HG02588 (cell line): ENCODE results near the gene SLC22A12.

Experiments used
- ATAC-seq: cut with Tn5 transposase; IDR thresholded peaks from one replicate; pipeline ENCODE4 v1.9.1; 2021; ENCODE audit warnings: mild to moderate bottlenecking, moderate library complexity; ENCODE audit not compliant: unreplicated experiment

SLC22A12 gene

DNA sequence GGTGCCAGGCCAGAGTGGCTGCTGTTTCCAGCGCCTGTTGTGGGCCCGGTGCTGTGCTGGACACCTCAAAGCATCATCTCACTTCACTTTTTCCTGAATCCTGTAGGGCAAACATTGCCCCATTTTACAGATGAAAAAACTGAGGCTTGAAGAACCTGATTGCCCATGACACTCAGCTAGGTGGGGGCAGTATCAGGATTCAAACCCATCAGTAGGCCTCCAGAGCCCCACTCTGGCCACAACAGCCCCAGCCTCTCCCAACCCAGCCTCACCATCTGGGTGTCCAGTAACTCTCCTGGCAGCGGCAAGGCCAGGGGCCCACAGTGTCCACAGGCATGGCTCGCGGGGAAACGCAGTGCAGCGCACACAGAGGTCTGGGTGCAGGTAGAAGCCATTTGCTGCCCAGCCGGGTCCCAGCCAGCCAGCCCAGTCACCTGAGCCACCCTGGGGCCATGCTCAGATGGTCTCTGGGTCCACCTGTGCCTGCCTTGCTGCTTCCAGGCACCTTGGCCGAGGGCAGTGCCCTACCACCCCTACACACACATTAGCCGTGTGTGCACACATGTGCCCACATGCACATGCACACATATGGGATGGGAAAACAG is 11.5 kb downstream of the SLC22A12 start:
- ATAC-seq, result no peak

DNA sequence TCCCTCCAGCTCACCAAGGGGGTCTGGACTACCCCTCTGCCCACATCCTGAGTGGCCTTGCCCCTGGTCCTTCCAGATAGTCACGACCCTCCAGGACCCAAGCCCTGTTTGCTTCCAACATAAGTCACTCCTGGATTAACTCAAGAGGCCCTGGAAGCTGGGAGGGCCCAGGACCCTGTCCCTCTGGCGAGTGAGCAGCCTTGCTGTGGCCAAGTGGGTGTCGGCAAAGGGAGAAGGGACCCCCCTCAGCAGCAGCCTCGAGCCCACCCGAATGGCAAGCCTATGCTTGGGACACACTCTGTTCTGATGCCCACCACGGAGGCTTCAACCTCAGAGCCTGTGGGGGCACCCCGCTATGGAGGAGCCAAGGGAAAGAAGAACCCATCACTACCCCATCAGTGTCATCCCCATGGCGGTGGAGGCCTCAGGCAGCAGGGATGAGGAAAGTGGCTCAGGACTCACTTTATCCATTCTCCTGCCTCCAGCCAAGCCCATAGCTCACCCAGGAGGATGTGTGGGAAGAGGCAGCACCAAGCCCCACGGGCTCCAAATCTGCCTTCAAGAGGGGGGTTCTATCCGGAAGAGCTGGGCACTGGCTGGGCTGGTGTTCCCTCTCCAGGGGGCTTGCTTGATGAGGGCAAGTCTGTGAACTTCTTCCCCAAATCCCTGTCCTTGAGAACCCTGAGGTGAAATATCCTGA is 12.5 kb downstream of the SLC22A12 start:
- ATAC-seq, result no peak

GRCh38 chr11:64604458-64605243 is 13.6 kb downstream of the SLC22A12 start:
- ATAC-seq, result no peak

- no peak for ATAC-seq
These were observed 14.2 kb downstream of the SLC22A12 start for GRCh38 chr11:64605244-64605560.

- ATAC-seq, result no peak
These were observed 14.9 kb downstream of the SLC22A12 start for GRCh38 chr11:64605656-64606585.

- no peak for ATAC-seq
These were observed 15.9 kb downstream of the SLC22A12 start for GRCh38 chr11:64606796-64607380.

DNA sequence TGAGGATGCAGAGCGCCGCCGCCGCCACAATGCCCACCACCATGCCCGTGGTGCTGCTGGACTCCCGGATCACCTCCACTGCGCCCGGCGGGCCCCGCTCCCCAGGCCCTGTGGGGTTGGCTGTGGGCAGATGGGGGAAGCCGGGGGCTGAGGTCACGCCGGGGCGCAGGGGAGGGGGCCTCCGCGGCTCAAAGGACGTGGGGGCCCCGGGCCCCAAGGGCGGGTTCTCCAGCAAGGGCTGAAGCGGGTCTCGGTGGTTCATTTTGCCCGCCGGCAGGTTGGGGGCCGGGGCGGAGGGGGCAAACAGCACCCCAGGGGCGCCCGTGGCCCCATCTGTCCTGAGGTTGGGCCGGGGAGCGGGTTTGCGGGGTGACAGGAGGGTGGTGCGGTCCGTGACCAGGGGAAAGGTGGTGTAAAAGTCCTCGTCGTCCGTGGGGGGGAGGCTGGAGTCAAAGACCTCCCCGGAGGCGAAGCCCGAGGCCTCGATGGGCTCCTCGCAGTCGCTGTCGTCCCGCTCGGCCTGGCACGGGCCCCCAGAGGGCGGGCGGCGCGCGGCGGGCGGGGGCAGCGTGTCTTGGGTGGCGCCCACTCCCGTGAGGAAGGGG is 16.5 kb downstream of the SLC22A12 start:
- no peak for ATAC-seq

GRCh38 chr11:64608046-64608445 is 17.0 kb downstream of the SLC22A12 start:
- ATAC-seq, result no peak

GRCh38 chr11:64608636-64609035 is 17.6 kb downstream of the SLC22A12 start:
- no peak for ATAC-seq

- ATAC-seq, result no peak
These were observed 18.5 kb downstream of the SLC22A12 start for GRCh38 chr11:64609436-64610047.

DNA sequence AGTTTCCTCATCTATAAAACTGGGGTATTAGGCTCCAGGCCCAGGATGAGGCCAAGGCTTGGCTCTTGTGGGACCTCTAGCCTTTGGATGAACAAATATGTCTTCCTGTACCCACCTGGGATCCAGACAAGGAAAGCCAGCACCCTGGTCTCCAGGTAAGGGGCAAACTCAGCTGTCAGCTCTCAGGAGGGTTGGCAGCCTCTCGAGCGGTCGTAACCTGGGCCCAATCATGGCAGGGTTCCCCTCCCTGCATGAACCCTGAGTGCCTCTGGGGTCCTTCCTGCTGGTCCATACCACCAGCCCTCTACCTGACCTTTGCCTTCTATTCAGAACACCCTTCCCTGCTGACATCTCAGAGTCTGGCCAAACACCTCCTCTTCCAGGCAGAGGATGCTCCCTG is 19.6 kb downstream of the SLC22A12 start:
- ATAC-seq, result no peak

DNA sequence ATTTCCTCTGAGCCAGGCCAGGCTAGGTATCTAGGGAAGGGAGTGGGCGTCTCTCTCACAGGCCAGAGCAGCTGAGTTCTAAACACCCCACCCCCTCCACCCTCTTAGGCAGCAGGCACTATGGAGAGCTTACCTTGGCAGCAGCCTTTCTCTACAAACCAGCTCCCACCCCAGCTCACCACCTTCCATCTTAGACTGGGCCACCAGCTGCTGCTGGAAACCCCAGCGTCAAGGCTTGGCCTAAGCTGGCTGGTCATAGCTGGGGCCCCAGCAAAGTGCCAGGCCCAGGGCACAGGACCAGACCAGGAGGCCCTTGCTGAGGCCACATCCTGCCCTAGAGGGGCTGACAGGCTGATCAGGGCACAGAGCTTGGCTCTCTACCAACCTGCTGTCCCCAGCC is 20.2 kb downstream of the SLC22A12 start:
- no peak for ATAC-seq

DNA sequence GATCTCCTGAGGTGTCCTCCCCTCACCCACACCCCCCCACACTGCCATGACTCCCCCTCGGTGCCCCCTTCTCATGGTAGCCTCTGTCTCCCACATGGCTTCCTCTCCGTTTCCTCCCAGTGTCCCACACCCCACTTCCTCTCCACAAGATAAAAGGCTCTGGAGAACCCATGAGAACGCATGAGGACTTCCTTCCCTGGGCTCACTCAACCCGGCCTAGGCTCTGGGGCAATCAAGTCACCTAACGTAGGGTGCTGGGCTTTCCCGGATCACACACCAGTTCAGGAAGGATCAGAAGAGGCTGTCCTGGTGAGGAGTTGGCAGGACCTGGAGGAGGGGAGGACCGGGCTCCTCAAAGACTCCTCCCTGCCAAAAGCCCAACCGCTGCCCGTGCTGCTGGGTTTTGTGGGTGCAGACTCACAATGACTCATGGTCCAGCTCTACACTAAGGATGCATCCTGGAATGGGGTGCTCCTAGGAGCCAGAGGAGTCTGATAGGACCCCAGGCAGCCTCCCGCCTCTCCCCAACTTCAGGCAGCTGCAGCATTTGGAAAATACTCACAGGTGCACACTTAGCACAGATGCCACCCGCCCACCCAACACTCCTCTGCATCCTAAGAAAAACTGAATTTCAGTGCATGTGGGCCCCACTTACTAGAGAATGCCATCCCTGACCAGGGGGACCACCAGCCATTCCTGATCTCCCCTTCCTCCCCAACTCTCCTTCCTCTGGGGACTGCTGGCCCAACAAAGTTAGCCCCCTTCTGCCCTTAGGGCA is 21.0 kb downstream of the SLC22A12 start:
- no peak for ATAC-seq

GRCh38 chr11:64613648-64614047 is 22.6 kb downstream of the SLC22A12 start:
- ATAC-seq, result no peak

DNA sequence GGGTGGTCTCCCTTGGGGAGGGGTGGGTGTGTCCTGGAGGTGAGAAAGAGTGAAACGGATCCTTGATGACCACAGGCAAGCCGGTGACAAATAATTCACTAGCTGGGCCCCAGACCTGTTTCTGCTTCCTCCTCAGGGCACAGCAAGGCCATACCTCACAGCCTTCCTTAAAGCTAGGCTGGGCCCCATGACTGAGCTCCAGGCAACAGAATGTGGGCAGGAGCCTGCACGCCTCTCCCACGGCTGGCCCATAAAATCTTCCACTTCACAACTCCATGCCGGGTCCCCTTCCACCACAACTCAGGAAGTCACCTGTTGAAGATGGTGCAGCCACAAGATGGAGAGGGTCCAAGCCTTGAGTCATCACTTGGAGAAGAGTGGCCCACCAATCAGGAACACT is 23.9 kb downstream of the SLC22A12 start:
- no peak for ATAC-seq

GRCh38 chr11:64616817-64617216 is 25.8 kb downstream of the SLC22A12 start:
- no peak for ATAC-seq

- ATAC-seq, result no peak
These were observed 28.2 kb downstream of the SLC22A12 start for GRCh38 chr11:64619196-64619595.

DNA sequence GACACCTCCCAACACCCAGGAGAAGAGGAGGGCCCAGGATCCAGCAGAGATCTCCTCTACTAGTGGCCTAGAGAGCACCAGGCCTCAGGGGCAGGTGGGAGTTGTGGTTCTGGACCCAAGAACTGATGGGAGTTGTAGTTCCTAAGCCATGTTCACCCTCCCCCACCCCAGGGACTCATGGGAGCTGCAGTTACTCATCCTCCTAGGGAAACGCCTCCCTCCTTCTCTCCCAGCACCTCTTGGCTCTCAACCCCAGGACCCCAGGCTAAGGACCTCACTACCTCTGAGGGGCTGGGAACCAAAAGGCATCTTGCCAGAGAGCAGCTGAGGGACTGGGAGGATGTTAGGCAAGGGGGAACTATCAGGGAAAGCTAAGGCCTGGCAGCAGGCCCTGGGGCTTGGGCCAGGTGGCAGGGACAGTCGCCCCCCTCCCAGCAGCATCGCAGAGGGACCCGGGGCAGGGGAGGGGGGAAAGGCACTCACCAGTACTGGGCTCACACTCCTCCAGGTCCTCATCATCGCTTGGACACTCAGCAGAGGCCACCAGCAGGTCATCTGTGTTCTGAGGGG is 28.9 kb downstream of the SLC22A12 start:
- ATAC-seq, result no peak
